Fibroblast of upper back skin (primary cell): ENCODE results near the gene RHOF.

Experiments used
- DNase-seq: peaks from one replicate; pipeline ENCODE4 v3.0.0-alpha.2; 2013

Gene RHOF

DNA sequence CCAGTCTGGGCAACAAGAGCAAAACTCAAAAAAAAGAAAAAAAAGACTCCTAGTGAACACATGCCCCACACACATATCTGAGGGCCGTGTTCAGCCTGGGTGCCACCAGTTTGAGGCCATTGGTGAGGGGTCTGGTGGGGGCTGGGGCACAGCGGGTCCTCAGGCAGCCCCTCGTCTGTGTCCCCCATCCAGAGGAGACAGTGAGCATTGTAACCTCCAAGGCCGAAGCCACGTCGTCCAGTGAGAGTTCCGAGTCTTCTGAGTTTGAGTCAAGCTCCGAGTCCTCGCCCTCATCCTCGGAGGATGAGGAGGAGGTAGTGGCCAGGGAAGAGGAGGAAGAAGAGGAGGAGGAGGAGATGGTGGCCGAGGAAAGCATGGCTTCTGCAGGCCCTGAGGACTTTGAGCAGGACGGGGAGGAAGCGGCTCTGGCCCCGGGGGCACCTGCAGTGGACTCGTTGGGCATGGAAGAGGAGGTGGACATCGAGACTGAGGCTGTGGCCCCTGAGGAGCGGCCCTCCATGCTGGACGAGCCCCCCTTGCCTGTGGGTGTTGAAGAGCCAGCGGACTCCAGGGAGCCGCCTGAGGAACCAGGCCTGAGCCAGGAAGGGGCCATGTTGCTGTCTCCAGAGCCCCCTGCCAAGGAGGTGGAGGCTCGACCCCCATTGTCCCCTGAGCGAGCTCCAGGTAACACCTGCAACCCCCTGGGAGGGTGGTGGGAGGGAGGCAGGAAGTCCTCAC lies 25.9 kb upstream of the RHOF start:
- no peak for DNase-seq

DNA sequence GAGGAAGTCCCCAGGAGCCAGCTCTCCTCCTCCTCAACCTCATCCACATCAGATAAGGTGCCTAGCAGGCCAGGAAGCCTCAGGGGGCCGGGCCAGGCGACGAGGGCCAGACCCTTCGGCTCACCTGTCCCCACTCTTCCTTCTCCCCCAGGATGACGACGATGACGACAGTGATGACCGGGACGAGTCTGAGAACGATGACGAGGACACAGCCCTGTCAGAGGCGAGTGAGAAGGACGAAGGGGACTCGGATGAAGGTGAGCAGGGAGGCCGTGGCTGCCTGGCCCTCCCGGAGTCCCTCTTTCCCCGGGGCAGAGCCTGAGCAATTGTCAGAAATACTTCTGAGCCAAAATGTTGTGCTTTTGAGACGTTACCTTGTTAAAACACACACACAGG lies 24.2 kb upstream of the RHOF start:
- no peak for DNase-seq

DNA sequence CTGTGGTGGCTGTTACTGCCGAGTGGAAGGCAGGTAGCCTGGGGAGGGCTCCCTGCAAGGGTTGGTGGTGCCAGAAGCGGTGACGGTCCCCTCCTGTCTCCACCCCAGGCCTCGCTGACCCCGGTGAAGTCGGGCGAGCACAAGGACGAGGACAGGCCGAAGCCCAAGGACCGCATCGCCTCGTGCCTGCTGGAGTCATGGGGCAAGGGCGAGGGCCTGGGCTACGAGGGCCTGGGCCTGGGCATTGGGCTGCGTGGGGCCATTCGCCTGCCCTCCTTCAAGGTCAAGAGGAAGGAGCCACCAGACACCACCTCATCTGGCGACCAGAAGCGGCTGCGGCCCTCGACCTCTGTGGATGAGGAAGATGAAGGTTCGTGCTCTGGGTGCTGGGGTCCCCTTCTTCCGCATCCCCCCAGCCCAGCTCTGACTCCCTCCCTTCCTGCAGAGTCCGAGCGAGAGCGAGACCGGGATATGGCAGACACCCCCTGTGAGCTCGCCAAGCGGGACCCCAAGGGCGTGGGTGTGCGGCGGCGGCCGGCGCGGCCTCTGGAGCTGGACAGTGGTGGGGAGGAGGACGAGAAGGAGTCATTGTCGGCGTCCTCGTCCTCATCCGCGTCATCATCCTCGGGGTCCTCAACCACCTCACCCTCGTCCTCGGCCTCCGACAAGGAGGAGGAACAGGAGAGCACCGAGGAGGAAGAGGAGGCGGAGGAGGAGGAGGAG lies 23.6 kb upstream of the RHOF start:
- DNase-seq = no peak

DNA sequence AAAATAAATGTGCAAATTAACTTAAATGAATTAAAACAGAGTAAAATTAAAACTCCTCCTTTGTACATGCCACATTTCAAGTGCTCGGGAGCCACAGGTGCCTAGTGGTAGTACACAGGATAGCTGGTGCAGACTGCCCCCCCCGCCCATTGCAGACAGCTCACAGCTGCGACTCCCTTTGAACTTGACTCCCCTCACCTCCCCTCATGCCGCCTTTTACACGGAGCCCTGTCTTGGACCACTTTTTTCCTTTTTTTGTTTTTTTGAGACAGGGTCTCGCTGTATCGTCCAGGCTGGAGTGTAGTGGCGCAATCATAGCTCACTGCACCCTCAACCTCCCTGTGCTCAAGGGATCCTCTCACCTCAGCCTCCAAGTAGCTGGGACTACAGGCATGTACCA lies 21.8 kb upstream of the RHOF start:
- no peak for DNase-seq

DNA sequence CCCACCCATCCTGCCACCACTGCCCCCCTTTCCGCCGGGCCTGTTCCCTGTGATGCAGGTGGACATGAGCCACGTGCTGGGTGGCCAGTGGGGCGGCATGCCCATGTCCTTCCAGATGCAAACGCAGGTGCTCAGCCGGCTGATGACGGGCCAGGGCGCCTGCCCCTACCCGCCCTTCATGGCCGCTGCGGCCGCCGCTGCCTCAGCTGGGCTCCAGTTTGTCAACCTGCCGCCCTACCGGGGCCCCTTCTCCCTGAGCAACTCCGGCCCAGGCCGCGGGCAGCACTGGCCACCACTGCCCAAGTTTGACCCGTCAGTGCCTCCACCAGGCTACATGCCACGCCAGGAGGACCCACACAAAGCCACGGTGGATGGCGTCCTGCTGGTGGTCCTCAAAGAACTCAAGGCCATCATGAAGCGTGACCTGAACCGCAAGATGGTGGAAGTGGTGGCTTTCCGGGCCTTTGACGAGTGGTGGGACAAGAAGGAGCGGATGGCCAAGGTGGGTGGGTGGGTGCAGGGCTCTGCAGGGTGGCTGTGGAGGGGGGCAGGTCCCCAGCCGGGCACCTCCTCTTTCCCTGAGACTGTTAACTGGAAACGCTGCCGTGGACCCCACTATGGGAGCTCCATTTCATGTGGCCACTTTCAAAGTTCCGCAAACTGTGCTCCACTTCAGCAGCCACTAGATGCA lies 21.1 kb upstream of the RHOF start:
- no peak for DNase-seq

DNA sequence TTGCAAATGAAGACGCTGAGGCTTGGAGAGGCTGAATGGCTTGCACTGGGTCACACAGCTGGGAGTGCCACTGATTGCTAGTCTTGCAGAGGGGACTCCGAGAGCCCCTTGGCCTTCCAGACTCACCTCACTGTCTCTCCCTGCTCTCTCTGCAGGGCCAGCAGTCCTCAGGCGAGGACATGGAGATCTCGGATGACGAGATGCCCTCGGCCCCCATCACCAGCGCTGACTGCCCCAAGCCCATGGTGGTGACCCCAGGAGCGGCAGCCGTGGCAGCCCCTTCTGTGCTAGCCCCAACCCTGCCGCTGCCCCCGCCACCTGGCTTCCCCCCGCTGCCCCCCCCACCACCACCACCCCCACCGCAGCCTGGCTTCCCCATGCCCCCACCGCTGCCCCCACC lies 20.5 kb upstream of the RHOF start:
- no peak for DNase-seq

DNA sequence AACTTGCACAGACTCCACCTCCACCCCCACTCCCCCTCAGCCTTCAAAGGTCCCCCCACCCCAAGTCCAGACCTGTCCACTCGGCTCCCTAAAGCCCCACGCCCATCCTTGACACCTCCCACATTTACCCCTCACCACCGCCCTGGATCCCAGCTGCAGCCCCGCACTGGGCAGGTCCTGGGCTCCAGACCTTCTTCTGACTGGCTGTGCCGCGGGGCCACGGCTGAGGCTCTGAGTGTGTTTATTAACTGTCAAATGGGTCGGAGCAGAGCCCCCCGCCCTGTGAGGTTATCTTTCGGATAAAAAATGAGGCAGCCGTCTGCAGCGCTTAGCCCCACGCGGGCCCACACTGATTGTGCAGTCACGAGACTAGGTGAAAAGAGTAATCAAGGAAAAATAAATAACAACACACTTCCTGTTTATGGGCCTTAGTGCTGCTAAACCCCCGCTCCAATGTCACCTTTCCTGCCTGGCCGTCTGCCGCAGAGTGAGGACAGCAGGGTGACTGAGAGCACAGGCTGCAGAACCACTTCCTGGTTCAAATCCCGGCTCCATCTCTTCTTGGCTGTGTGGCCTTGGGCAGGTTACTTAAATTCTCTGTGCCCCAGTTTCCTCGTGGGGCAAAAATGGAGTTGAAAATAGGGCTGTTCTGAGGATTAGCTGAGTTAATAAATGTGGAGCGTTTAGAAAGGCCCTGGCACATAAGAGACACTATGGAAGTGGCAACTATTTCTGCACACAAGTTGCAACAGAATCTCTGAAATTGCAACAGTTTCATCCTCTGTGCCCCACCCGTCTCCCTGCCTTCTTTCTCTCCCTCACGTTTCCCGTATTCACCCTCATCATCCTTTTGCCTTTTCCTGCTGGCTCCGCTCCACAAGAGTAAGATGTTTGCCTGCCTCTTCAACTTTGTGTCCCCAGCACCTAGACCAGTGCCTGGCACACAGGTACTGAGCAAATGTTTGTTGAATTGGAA lies 19.7 kb upstream of the RHOF start:
- DNase-seq = no peak

DNA sequence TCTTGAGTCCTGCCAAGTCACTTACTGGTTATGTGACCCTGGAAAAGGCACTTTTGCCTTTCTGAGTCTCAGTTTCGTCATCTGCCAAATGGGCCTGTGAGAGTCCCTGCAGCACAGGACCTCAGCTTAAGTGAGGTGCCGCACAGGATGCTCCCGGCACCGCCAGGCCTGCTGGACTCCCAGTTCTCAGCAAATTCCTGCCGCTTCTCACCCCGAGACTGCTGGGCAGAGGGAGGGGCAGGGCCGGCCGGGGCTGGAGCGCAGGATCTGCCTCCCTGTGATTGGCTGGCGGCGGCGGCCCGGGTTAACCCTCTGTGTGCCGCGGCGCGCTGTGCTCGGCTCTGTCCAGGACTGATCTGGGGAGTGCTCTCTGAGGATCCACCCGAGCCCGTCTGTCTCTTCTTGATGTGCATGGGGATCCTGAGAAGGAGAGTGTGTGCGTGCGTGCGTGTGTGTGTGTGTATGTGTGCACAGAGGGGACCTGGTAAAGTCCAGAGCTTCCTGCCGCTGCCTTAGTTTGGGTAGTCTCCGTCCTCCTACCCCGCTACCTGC lies 18.9 kb upstream of the RHOF start:
- DNase-seq = peak; percentile 59

DNA sequence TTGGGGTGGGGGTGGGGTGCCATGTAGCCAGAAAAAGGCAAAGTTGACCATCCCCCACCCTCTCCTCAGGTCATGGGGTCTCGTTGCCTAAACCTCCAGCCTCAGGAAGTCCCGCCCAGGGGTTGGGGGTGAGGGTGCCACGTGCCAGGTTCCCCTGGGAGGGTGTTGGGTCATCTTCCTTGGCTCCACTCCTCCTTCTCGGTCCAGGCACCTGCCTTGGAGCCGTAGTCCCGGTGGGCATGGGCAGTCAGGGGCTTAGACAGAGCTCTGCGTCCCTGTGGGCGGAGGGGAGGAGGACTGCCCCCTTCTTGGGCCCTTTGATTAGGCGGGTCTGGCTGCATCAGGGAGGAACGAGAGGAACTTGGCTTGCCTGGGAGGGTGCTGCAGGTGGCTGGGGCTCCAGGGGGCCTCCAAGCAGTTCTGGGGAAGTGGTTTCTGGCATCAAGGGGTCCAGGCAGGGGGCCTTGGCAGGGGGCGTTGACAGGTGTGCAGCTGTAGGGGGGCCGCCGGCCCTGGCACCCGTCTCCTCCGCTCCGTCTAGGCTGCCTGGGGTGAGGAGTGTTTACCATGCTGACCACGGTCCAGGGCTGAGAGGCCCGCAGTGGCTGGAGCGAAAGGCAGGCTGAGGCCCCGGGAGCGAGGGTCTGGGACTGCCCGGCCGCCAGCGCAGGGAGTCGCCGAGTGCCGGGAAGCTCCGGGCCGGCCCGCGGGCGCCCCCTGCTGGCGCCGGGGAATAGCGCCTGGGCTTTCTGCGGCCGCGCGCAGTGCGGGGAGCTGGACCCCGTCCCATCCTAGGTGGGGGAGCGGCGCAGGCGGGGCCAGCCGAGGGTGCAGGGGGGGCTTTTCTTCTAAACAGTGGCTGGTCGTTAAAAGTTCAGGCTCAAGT lies 18.2 kb upstream of the RHOF start:
- DNase-seq = peak; percentile 60

DNA sequence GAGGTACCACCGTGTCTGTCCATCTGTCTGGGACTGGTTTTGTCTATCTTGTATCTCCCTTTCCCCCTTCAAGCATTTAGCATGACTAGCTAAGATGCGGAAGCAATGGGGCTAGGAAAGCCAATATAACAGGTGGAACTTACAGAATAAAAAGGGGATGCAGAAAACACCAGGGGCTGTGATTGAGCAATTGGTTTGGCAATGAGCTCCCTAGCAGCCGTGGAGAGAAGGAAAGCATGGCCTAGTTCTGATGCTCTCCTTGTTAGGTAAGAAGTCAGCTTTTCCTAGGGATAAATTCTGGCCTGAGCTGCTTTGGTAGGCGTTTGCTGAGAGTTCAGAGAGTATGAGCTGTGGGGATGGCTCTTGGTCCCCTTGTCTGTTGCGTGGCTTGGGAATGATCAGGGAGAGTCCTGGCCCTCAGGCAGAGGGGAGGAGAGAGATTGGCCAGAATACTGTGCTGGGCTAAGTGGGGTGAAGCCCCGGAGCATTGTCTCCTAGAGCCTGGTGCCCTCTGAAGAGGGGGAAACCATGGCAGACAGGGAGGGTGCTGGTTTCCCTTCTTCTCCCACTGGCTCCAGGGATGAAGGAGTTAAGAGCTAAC lies 17.4 kb upstream of the RHOF start:
- no peak for DNase-seq

DNA sequence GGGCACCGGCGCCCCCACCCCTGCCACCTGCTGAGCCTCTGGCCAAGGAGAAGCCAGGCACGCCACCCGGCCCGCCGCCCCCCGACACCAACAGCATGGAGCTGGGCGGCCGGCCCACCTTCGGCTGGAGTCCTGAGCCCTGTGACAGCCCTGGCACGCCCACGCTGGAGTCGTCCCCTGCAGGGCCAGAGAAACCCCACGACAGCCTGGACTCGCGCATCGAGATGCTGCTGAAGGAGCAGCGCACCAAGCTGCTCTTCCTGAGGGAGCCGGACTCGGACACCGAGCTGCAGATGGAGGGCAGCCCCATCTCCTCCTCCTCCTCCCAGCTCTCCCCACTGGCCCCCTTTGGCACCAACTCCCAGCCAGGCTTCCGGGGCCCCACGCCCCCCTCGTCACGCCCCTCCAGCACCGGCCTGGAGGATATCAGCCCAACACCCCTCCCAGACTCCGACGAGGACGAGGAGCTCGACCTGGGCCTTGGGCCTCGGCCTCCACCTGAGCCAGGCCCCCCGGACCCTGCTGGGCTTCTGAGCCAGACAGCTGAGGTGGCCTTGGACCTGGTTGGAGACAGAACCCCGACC lies 16.8 kb upstream of the RHOF start:
- no peak for DNase-seq

DNA sequence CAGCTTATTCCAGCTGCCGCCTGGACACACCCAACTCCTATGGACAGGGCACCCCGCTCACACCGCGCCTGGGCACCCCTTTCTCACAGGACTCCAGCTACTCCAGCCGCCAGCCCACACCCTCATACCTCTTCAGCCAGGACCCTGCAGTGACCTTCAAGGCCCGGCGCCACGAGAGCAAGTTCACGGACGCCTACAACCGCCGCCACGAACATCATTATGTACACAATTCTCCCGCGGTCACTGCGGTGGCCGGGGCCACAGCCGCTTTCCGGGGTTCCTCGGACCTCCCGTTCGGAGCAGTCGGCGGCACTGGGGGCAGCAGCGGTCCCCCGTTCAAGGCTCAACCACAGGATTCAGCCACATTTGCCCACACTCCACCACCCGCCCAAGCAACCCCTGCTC lies 16.2 kb upstream of the RHOF start:
- no peak for DNase-seq

DNA sequence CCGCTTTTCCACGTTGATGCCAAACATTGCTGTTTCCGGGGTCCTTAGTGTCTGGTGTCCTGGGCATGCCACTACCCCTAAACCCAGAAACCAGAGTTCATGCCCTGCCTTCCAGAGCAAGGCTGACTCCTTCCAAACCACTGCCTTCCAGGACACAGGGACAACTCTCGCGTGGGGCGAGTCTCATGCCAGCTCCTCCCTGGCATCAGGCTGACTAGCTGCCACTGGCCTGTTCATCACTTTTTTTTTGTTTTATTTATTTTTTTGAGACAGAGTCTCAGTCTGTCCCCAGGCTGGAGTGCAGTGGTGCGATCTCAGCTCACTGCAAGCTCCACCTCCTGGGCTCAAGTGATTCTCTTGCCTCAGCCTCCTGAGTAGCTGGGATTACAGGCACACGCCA lies 15.1 kb upstream of the RHOF start:
- no peak for DNase-seq

DNA sequence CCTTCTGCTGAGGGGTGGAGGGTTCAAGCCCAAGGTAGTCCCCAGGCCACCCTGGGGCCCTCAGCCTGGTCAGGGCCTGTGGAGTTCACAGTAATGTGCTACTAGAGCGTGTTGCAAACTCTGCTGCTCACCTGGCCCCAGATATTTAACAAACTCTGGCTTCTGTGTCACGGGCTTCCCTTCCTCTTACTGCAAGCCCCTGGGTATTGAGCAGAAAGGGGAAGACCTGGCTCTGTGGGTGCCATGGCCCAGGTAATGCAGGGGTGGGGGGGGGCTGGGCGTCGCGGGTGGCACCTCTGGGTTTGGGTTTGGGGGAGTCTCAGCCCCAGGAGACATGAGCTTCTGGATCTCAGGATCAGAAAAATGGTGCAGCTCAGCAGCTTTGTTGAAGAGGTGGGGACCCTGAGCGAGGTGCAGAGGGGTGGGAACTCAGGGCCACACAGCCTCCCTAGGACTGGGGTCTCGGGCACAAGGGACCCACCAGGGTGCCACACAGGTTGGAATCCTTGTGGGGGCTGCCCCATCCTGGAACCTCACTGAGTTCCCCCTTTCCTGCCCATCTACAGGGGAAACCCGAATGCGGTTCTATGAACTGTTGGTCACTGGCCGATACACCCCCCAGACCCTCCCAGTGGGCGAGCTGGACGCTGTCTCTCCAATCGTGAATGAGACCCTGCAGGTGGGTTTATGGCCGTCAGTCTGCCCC lies 14.3 kb upstream of the RHOF start:
- no peak for DNase-seq

DNA sequence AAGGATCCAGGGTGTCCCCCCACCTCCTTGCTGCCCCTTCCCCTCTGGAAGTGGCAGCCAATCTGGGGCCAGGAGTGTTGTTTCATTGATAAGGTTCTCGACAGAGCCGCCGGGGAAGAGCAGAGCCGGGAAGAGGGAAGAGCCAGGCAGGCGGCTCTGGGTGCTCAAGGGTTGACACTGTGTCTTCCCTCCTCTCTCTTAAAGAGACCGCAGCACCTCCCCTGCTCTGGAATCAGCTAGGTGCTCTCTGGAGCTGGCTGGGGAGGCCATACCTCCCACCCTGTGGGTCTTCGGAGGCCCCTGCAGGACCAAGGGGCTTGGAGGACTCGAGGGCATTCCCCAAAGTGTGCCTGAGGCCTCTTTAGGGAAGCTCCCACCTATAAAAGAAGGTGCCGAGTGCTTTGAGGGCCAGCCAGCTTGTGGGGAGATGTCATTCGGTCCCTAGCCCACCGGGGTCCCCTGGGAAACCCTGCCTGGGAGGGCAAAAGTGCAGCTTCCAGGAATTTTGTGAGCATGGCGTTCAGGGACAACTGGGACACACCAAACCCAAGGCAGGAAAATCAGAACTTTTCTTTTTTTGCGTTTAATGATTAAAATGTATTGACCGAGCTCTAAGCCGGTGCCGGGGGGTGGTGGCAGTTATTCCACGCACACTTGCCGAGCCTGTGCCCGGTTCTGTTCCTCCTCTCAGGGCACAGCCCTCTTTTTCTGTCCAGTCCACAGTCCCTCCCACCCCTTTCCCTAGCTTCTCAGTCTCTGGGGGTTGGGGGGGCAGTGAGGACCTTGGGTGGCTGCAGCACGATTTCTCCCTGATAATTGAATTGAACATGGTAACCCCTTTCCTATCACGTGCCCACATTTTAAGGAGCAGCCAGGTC lies 13.3 kb upstream of the RHOF start:
- no peak for DNase-seq

DNA sequence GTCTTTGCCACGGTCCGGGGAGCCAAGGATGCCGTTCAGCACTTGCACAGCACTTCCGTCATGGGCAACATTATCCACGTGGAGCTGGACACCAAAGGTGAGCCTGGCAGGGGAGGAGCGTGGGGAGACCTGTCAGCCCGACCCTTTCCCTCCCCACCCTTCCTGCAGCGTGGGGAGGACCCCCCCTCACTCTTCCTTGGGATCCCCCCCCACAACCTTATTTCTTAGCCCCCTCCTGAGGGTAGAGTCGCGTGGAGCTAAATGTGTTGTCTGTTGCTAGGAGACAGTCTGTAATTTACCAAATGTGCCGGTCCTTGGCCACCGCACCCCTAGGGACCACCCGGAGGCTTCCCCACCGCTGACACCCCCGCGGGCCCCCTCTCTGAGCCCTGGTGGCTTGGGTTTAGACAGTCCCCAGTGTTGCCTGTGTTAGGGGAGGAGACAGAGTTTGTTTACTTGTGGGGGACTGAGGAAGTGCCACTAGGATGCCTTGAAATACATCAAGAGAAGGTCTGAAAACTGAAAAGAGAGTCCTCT lies 12.6 kb upstream of the RHOF start:
- no peak for DNase-seq

DNA sequence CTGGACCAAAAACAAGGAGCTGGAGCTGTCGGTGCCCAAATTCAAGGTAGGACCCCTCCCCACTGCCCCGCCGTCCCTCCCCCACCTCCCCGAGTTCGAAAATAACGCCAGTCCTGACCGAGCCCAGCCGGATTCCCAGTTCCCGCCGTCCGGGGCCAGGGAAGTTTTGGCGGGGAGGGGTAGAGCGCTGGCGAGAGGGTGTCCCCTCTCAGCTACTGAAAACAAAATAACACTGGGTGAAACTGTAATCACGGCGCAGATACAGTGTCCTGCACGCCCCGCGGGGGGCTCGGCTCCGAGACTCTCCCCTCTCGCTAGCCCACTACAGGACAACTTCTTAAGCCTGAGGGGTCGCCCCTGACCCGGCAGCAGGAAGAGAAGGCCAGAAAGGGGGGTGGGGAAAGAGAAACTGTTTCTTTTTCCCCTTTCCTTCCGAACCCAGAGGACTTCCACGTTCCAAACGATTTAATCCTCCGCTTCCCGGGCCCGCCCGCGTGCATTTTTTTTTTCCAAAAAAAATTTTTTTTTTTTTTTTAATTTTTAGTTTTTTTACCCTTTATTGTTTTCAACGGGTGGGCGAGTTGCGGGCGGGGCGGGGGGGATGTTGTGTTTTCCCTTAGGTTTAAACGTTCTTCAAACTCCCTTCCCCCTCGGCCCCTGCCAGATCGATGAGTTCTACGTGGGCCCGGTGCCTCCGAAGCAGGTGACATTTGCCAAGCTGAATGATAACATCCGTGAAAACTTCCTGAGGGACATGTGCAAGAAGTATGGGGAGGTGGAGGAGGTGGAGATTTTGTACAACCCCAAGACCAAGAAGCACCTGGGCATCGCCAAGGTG lies 11.9 kb upstream of the RHOF start:
- no peak for DNase-seq
